Activated CD4-positive, alpha-beta T cell treated with anti-CD3 and anti-CD28 coated beads for 1 hour (primary cell): ENCODE data around the gene LMOD1.
A peak's percentile ranks its signal among the peaks of the same experiment; 100 is the strongest.
"Not testable (repeated sequence)": the region's sequence is repeated elsewhere in the genome, so short reads cannot be mapped to it uniquely, and the experiment has no call there.

Experiments used
- DNase-seq: peaks from one replicate; pipeline ENCODE4 v3.0.0-alpha.2; 2020

LMOD1 gene

DNA sequence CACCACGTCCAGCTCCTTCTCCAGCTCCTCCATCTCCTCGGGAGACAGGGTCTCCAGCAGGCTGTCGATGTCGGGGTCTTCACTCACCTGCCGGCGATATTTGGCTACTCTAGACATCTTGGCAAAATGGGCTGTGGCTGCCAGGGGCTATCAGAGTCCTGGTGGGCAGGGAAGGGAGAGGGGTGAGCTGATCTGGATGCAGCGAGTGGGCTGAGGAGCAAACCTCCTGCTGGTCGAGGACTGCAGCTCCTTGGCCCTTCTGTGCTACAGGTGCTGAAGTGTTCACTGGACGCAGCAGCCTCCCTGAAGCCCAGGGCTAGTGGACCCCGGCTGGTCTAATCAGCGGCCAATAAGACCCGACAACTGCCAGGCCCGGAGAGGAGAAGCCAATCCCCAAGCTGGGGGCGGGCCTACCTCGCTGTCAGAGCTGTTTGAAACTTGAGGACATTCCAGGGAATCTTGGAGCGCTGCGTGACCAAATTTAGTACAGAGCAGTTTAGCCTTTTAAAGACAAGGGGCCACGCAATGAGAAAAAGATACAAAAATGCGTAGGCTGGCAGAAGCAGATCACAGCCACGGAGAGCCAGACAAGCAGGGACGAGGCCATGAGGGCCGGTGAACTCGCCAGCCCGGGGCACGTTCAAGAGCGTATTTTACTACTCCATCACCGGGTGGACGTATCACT lies at the start of gene LMOD1:
Gene LMOD1 (minus strand): TSS at position 325 of the 685 bp plus-strand sequence. CDS start 208 bp downstream, at position 117.
- DNase-seq = no peak

DNA sequence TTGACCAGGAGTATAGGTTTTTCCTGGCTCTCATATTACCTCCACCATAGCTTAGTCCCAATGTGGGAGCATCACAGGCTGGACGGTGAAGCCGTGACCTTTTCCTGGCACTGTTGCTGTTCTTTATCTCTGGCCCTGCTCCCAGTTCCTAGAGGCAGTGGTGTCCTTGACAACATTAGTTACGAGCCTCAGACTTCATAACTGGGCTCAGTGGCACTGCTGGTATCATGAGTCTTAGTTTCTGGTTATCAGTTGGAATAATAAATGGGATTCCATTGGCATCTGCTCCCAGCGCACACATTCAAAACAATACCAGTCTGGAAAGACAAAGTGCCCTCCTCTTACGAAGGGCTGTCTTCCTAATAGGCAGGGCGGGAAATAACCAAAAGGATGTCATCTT lies 44.1 kb upstream of the LMOD1 start:
- DNase-seq = no peak

GRCh38 chr1:201989354-201990128 lies 43.2 kb upstream of the LMOD1 start:
- DNase-seq = no peak

GRCh38 chr1:201988601-201989000 lies 42.3 kb upstream of the LMOD1 start:
- no peak for DNase-seq

- no peak for DNase-seq
These were observed 39.0 kb upstream of the LMOD1 start for GRCh38 chr1:201985355-201985754.

GRCh38 chr1:201984446-201984845 lies 38.1 kb upstream of the LMOD1 start:
- DNase-seq = no peak

DNA sequence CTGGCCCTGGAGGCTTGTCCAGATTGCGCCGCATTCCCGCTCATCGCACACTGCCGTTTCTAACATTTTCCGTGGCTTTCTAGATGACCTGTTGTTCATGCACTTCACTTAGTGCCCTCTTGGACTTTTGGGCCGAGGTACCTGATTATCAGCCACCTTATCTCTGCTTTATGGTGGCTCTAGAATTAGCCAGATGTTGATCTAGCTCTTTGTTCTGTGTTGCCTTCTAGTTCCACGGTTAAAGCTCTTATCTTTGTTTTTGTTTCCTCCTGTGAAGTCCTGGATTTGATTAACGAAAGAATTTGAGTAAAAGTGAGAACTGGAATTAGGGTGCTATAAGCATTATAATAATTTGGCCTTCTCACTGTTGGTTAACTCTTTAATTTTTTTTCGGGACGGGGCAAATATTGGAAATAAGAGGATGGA lies 37.0 kb upstream of the LMOD1 start:
- DNase-seq = no peak

- peak; percentile 29 for DNase-seq
These were observed 36.5 kb upstream of the LMOD1 start, which contains the start of gene RNPEP for GRCh38 chr1:201982623-201983379. Gene RNPEP, plus strand, starts transcription at chr1:201982648. Its CDS starts 19 bp downstream, at chr1:201982667.

DNA sequence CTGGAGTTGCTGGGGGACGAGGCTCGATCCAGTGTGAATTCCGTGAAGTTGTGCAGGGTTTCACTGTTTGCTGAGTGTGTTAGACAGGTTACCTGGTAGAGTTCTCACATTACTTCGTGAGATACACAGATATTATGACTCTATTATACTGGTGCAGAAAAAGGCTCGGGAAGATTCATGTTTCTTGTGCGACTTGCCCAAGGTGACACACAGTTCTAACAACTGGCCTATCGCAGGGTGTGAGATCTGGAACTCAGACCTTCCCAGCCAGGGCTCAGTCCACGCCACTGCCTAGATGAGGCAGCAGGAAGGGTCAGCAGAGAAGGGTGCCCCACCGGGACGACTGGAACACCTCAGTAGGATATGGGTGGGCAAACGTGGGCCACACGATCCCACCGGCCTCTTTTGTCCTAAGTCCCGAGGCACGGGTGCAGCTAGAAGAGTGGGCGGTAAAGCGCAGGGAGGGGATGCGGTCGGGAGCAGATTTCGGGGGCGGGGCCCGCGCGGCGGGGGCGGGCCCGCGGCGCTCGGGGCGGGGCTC lies 35.8 kb upstream of the LMOD1 start:
- peak; percentile 52 for DNase-seq

DNA sequence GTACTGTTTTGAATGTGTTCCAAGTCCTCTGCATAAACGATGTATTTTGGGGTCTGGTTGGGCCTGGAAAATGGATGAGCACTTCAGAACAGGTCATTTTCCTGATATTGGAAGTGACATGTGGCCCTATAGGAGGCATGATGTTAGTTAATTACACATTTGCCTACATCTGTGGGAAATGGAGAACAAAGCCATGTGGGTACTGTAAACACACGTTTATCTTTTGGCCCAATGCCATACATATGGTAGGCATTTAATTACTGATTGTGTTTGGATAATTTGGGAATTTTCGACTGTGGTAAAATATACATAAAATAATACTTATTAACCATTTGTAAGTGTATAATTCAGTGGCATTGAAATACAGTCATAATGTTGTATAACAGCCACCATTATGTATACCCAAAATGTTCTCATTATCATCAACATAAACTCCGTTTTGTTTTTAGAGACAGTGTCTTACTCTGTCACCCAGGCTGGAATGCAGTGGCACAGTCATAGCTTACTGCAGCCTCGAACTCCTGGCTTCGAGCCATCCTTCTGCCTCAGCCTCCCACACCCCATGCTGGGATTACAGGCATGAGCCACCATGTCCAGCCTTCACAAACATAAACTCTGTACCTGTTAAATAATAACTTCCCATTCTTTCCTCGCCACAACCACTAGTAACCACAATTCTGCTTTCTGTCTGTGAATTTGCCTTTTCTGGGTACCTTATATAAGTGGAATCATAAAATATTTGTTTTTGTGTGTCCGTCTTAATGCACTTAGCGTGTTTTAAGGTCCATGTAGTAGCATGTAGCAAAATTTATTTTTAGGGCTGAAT lies 24.2 kb upstream of the LMOD1 start:
- no peak for DNase-seq

DNA sequence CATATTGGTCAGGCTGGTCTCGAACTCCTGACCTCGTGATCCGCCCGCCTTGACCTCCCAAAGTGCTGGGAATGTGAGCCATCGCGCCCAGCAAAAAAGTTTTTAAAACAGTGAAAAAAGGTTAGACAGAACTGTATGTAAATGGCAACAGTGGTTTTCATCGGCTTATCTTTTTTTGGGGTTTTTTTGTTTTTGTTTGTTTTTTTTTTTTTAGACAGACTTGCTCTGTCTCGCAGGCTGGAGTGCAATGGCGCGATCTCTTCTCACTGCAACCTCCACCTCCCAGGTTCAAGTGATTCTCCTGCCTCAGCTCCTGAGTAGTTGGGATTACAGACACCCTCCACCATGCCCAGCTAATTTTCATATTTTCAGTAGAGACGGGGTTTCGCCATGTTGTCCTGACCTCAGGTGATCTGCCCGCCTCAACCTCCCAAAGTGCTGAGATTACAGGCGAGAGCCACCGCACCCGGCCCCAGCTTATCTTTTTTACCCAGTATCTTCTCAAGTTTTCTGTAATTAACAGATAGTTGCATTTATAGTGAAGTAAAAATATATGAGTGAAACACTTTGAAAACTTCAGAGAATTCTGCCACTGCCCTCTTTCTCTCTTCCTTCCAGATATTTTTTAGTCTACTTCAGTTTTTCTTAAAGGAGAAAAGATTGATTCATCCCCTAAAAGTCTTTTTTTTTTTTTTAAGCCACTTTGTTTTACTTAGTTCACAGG lies 22.0 kb upstream of the LMOD1 start:
- no peak for DNase-seq

DNA sequence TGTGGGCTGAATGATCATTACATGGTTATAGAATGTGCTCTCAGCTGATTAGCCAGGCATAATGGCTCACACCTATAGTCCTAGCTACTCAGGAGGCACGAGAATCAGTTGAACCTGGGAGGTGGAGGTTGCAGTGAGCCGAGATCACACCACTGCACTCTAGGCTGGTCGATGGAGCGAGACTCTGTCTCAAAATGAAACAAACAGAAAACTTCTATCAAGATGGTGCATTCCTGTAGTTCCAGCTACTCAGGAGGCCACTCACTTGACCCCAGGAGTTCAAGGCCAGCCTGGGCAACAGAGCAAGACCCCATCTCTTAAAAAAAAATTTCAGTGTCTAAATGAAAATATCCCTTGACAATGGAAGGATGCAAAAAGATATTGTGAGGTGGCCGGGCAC lies 19.8 kb upstream of the LMOD1 start:
- no peak for DNase-seq

GRCh38 chr1:201964261-201964660 lies 17.9 kb upstream of the LMOD1 start:
- DNase-seq = no peak

DNA sequence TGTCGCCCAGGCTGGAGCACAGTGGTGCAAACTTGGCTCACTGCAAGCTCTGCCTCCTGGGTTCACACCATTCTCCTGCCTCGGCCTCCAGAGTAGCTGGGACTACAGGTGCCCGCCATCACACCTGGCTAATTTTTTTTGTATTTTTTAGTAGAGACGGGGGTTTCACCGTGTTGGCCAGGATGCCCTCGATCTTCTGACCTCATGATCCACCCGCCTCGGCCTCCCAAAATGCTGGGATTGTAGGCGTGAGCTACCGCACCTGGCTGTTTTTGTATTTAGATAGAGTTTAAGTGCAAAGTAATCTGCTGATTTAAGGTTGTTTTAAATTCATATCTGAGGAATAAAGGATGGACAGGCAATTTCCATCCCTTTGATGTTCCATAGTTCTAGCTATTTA lies 16.0 kb upstream of the LMOD1 start:
- DNase-seq = not testable (repeated sequence)

GRCh38 chr1:201958348-201958747 lies 12.0 kb upstream of the LMOD1 start:
- DNase-seq = no peak

GRCh38 chr1:201955729-201956143 lies 9.4 kb upstream of the LMOD1 start:
- no peak for DNase-seq

GRCh38 chr1:201955009-201955728 lies 8.8 kb upstream of the LMOD1 start, which contains the start of gene TIMM17A:
Gene TIMM17A, plus strand, starts transcription at chr1:201955503. Its CDS starts 24 bp downstream, at chr1:201955527.
- peak; percentile 84 for DNase-seq

DNA sequence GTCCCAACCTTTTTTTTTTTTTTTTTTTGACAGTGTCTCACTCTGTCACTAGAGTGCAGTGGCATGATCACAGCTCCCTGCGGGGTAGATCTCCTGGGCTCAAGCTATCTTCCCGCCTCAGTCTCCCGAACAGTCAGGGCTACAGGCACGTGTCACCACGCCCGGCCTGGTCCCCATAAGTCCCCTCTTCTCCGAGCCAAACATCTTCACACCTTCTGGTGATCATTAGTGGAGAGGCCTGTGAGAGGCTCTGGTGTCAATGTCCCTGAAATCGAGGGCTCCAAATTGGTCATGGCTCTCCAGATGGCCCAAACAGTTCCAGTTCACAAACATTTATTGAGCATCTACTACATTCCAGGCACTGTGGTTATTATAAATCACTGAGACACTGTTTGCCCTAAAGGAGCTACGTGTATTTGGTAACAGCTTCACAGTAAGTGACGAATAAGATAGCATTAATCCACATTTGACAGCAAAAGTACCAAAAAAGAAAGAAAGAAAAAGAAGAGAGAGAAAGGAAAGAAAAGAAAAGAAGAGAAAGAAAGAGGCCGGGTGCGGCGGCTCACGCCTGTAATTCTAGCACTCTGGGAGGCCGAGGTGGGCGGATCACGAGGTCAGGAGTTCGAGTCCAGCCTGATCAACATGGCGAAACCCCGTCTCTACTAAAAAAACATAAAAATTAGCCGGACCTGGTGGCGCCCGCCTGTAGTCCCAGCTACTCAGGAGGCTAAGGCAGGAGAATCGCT lies 8.1 kb upstream of the LMOD1 start:
- no peak for DNase-seq

DNA sequence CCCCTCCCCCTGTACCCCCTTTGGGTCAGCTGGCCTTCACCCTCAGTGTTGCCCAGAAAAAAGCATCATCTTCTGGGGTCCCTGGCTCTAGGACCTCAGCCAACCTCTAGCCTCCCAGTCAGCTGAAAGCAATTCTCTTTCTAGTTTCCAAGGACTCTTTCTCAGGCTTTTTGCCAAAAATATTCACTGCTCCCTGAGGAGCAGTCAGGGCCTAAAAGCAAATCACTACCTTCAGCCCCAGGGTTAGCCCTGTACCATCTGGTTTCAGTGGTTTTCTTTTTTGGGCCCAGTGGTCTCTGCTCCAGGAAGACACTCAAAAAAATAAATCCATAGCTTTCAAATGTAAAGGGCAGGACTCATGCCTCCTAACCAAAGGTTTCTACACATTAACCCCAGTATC lies 3.1 kb upstream of the LMOD1 start:
- no peak for DNase-seq

DNA sequence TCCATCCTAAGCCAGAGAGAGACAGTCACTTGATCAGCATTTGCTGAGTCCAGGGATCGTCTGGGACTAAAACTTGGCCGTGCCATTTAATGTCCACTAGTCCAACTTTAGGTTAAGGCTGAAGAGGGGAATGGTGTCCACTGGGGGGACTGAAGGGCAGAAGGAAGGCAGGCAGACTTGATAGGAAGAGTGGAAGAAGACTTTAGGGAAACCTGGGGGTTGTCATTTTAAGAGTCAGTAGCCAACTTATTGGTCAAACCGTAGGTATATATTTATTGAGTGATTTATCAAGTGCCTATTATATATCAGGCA lies 1.3 kb upstream of the LMOD1 start:
- DNase-seq = no peak
